GM23338 (cell line): ENCODE data around the gene ACSBG1. TPM values are rescaled to one million over a fixed set of nuclear protein-coding genes. Genes with fewer than 3 reads are reported as not detected.

ENCODE experiments used
- ATAC-seq: fragments of 200-7000 bp; cut with Tn5 transposase; 3 replicates; pipeline ENCODE4 v1.9.1; 2020
- DNase-seq: peaks from one replicate; pipeline ENCODE4 v3.0.0-alpha.2; 2015; ENCODE audit warnings: low spot score
- H2AFZ ChIP-seq: fragments of 200-600 bp; sonication (generic); 2 replicates; pipeline ENCODE4 v1.8.0; 2016; ENCODE audit warnings: antibody characterized with exemption, mild to moderate bottlenecking, moderate library complexity
- H3F3A ChIP-seq: fragments of 200-600 bp; sonication (generic); replicated peaks from 2 replicates; pipeline ENCODE4 v1.8.0; 2017; ENCODE audit warnings: antibody characterized with exemption, mixed run types, low read depth
- H3K27ac ChIP-seq: fragments of 200-600 bp; sonication (generic); 2 replicates; pipeline ENCODE4 v1.6.1; 2016; ENCODE audit warnings: low read depth
- H3K27me3 ChIP-seq: fragments of 200-600 bp; sonication (generic); 2 replicates; pipeline ENCODE4 v1.8.0; 2016; ENCODE audit warnings: mild to moderate bottlenecking, mixed run types, moderate library complexity; ENCODE audit not compliant: insufficient read depth
- H3K36me3 ChIP-seq: fragments of 200-600 bp; sonication (generic); 2 replicates; pipeline ENCODE4 v1.8.0; 2016; ENCODE audit warnings: mild to moderate bottlenecking; ENCODE audit not compliant: insufficient read depth
- H3K4me1 ChIP-seq: fragments of 200-600 bp; sonication (generic); 2 replicates; pipeline ENCODE4 v1.8.0; 2016; ENCODE audit warnings: mild to moderate bottlenecking, moderate library complexity; ENCODE audit not compliant: insufficient read depth
- H3K4me2 ChIP-seq: fragments of 200-600 bp; sonication (generic); 2 replicates; pipeline ENCODE4 v1.7.1; 2017; ENCODE audit warnings: mixed run types
- H3K4me3 ChIP-seq: fragments of 200-600 bp; sonication (generic); 2 replicates; pipeline ENCODE4 v1.6.1; 2016; ENCODE audit warnings: mixed run types
- H3K79me2 ChIP-seq: fragments of 200-600 bp; sonication (generic); replicated peaks from 2 replicates; pipeline ENCODE4 v1.8.0; 2017; ENCODE audit warnings: mild to moderate bottlenecking; ENCODE audit not compliant: insufficient read depth
- H3K9me2 ChIP-seq: fragments of 200-600 bp; sonication (generic); 2 replicates; pipeline ENCODE4 v1.8.0; 2017; ENCODE audit not compliant: insufficient read depth
- H4K20me1 ChIP-seq: fragments of 200-600 bp; sonication (generic); replicated peaks from 2 replicates; pipeline ENCODE4 v1.8.0; 2017; ENCODE audit warnings: mild to moderate bottlenecking; ENCODE audit not compliant: insufficient read depth
- H3K27ac Mint-ChIP-seq: 2 replicates; pipeline ENCODE4 v1.8.0; 2020; ENCODE audit warnings: inconsistent platforms, mild to moderate bottlenecking, moderate library complexity, mixed read lengths
- H3K27me3 Mint-ChIP-seq: 3 replicates; pipeline ENCODE4 v1.8.0; 2022; ENCODE audit warnings: low read depth, mild to moderate bottlenecking, moderate library complexity, mixed read lengths, inconsistent platforms; ENCODE audit not compliant: insufficient read depth, poor library complexity
- H3K36me3 Mint-ChIP-seq: 3 replicates; pipeline ENCODE4 v1.8.0; 2021; ENCODE audit warnings: low read depth, mild to moderate bottlenecking, inconsistent platforms, moderate library complexity, mixed read lengths
- H3K4me1 Mint-ChIP-seq: 3 replicates; pipeline ENCODE4 v1.8.0; 2020; ENCODE audit warnings: mild to moderate bottlenecking, inconsistent platforms, mixed read lengths
- H3K4me3 Mint-ChIP-seq: 3 replicates; pipeline ENCODE4 v1.8.0; 2021; ENCODE audit warnings: moderate library complexity, mild to moderate bottlenecking, inconsistent platforms, mixed read lengths
- H3K9me3 Mint-ChIP-seq: 3 replicates; pipeline ENCODE4 v1.8.0; 2020; ENCODE audit warnings: moderate library complexity, mild to moderate bottlenecking, inconsistent platforms, mixed read lengths
- CREB1 ChIP-seq: fragments of 250-450 bp; sonication (Bioruptor Pico); IDR thresholded peaks from 2 replicates; pipeline ENCODE4 v1.5.0; 2020; ENCODE audit warnings: low read depth, mild to moderate bottlenecking, moderate library complexity
- CTCF ChIP-seq, 2 experiments: fragments of 200-600 bp in 1 of 2; sonication (generic) in 1 of 2; conservative IDR thresholded peaks; 2 replicates each; pipeline versions ENCODE4 v1.5.1 to v1.6.1; 2016 to 2017; ENCODE audit warnings: antibody characterized with exemption in 2 of 2, low read depth in 2 of 2, mild to moderate bottlenecking in 2 of 2, moderate library complexity in 1 of 2
- ETS1 ChIP-seq: IDR thresholded peaks from 2 replicates; pipeline ENCODE4 v1.6.1; 2016; ENCODE audit warnings: antibody characterized with exemption
- EZH2 ChIP-seq: fragments of 200-600 bp; sonication (generic); IDR thresholded peaks from one replicate; pipeline ENCODE4 v1.8.0; 2017; ENCODE audit warnings: antibody characterized with exemption, mild to moderate bottlenecking, low read depth; ENCODE audit not compliant: unreplicated experiment
- EZH2phosphoT487 ChIP-seq: fragments of 200-600 bp; sonication (generic); IDR thresholded peaks from one replicate; pipeline ENCODE4 v1.8.1; 2018; ENCODE audit warnings: antibody characterized with exemption; ENCODE audit not compliant: unreplicated experiment
- JUNB ChIP-seq: IDR thresholded peaks from one replicate; pipeline ENCODE4 v1.6.1; 2016; ENCODE audit warnings: antibody characterized with exemption; ENCODE audit not compliant: unreplicated experiment
- NANOG ChIP-seq: IDR thresholded peaks from 2 replicates; pipeline ENCODE4 v1.6.1; 2016; ENCODE audit warnings: antibody characterized with exemption, borderline replicate concordance
- POLR2AphosphoS5 ChIP-seq: IDR thresholded peaks from 2 replicates; pipeline ENCODE4 v1.6.1; 2016; ENCODE audit warnings: antibody characterized with exemption, low read depth
- REST ChIP-seq: IDR thresholded peaks from one replicate; pipeline ENCODE4 v1.6.1; 2018; ENCODE audit warnings: antibody characterized with exemption; ENCODE audit not compliant: unreplicated experiment
- STAT1 ChIP-seq: IDR thresholded peaks from one replicate; pipeline ENCODE4 v1.6.1; 2016; ENCODE audit warnings: antibody characterized with exemption; ENCODE audit not compliant: unreplicated experiment
- ZNF114 ChIP-seq: fragments of 250-450 bp; sonication (Bioruptor Pico); IDR thresholded peaks from 2 replicates; pipeline ENCODE4 v1.5.0; 2020; ENCODE audit warnings: mild to moderate bottlenecking, moderate library complexity
- ZNF331 ChIP-seq: fragments of 250-450 bp; sonication (Bioruptor Pico); IDR thresholded peaks from 2 replicates; pipeline ENCODE4 v1.5.0; 2020; ENCODE audit warnings: low read depth, mild to moderate bottlenecking, moderate library complexity
- polyA plus RNA-seq: library from polyadenylated mRNA; unstranded; fragments of >200 nt; fragmentation: Nextera tagmentation; extraction: Ambion mirVana; gene quantifications from 2 replicates; pipeline ENCODE4 v1.2.1, GENCODE V29; 2016
- total RNA-seq: library from RNA; depleted of rRNA; stranded (reverse); fragments of >200 nt; shearing (Covaris generic); gene quantifications from 2 replicates; pipeline ENCODE4 v1.2.3, GENCODE V29; 2014
- TF ChIP-seq, protein P1 (sequence below): fragments of 250-450 bp; sonication (Bioruptor Pico); IDR thresholded peaks from 2 replicates; pipeline ENCODE4 v1.5.0; 2020; ENCODE audit warnings: mild to moderate bottlenecking, moderate library complexity

Gene ACSBG1
- total and polyA plus RNA-seq, 2 experiments from 2014 or later: 1.9 to 10.0 TPM

GRCh38 chr15:78127882-78128281 is 106.5 kb downstream of the ACSBG1 start:
- H3K4me3 ChIP-seq: no peak overlapping the region
- H3K4me2 ChIP-seq: no peak overlapping the region
- ATAC-seq: no peak
- DNase-seq: no peak
- no peaks in the 10 kb centered on the region for H3K27me3 ChIP-seq
- H3K79me2 ChIP-seq: peaks cover 3% of the 10 kb centered on the region; the same call in 1 of the 2 replicates
- 0 out of 2 replicates have a peak, but pooled peaks cover 6% of the 10 kb centered on the region for H3F3A ChIP-seq
- Mint-ChIP-seq H3K4me3 (no peak overlapping the region; the same call in 2 of the 3 replicates), H3K4me1 (peaks cover 31% of the 10 kb centered on the region), H3K9me3 (no peaks in the 10 kb centered on the region), H3K27ac (no peak overlapping the region), H3K27me3 (peaks cover 8% of the 10 kb centered on the region), H3K36me3 (no peaks in the 10 kb centered on the region)
- no peak overlapping the region for H2AFZ ChIP-seq
- H3K9me2 ChIP-seq: no peaks in the 10 kb centered on the region
- no peaks in the 10 kb centered on the region; the same call in 1 of the 2 replicates for H4K20me1 ChIP-seq
- peaks cover 20% of the 10 kb centered on the region; the same call in 1 of the 2 replicates for H3K4me1 ChIP-seq
- H3K36me3 ChIP-seq: no peaks in the 10 kb centered on the region
- TF ChIP-seq ZNF331 (CRISPR knock-in tag) (no peak), EZH2phosphoT487 (no peak), EZH2 (no peak), JUNB (no peak), ETS1 (no peak), NANOG (no peak), POLR2AphosphoS5 (no peak), ZNF114 (CRISPR knock-in tag) (no peak), STAT1 (no peak), REST (no peak), CREB1 (CRISPR knock-in tag) (no peak), CTCF (conservative IDR thresholded peaks at IDR 0.05; ENCODE audit: low read depth in 2 of 2) (no peak)
- TF ChIP-seq, protein P1, sequence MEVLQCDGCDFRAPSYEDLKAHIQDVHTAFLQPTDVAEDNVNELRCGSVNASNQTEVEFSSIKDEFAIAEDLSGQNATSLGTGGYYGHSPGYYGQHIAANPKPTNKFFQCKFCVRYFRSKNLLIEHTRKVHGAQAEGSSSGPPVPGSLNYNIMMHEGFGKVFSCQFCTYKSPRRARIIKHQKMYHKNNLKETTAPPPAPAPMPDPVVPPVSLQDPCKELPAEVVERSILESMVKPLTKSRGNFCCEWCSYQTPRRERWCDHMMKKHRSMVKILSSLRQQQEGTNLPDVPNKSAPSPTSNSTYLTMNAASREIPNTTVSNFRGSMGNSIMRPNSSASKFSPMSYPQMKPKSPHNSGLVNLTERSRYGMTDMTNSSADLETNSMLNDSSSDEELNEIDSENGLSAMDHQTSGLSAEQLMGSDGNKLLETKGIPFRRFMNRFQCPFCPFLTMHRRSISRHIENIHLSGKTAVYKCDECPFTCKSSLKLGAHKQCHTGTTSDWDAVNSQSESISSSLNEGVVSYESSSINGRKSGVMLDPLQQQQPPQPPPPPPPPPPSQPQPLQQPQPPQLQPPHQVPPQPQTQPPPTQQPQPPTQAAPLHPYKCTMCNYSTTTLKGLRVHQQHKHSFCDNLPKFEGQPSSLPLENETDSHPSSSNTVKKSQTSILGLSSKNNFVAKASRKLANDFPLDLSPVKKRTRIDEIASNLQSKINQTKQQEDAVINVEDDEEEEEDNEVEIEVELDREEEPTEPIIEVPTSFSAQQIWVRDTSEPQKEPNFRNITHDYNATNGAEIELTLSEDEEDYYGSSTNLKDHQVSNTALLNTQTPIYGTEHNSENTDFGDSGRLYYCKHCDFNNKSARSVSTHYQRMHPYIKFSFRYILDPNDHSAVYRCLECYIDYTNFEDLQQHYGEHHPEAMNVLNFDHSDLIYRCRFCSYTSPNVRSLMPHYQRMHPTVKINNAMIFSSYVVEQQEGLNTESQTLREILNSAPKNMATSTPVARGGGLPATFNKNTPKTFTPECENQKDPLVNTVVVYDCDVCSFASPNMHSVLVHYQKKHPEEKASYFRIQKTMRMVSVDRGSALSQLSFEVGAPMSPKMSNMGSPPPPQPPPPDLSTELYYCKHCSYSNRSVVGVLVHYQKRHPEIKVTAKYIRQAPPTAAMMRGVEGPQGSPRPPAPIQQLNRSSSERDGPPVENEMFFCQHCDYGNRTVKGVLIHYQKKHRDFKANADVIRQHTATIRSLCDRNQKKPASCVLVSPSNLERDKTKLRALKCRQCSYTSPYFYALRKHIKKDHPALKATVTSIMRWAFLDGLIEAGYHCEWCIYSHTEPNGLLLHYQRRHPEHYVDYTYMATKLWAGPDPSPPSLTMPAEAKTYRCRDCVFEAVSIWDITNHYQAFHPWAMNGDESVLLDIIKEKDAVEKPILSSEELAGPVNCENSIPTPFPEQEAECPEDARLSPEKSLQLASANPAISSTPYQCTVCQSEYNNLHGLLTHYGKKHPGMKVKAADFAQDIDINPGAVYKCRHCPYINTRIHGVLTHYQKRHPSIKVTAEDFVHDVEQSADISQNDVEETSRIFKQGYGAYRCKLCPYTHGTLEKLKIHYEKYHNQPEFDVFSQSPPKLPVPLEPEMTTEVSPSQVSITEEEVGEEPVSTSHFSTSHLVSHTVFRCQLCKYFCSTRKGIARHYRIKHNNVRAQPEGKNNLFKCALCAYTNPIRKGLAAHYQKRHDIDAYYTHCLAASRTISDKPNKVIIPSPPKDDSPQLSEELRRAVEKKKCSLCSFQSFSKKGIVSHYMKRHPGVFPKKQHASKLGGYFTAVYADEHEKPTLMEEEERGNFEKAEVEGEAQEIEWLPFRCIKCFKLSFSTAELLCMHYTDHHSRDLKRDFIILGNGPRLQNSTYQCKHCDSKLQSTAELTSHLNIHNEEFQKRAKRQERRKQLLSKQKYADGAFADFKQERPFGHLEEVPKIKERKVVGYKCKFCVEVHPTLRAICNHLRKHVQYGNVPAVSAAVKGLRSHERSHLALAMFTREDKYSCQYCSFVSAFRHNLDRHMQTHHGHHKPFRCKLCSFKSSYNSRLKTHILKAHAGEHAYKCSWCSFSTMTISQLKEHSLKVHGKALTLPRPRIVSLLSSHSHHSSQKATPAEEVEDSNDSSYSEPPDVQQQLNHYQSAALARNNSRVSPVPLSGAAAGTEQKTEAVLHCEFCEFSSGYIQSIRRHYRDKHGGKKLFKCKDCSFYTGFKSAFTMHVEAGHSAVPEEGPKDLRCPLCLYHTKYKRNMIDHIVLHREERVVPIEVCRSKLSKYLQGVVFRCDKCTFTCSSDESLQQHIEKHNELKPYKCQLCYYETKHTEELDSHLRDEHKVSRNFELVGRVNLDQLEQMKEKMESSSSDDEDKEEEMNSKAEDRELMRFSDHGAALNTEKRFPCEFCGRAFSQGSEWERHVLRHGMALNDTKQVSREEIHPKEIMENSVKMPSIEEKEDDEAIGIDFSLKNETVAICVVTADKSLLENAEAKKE (CRISPR knock-in tag): no peak
- no peak overlapping the region for H3K27ac ChIP-seq
